NCI-H1105 treated with DMSO at 0.1 percent for 48 hours (cell line): ENCODE measurements around the gene MRPL51.

Experiments used
- DNase-seq: peaks from one replicate; lab custom pipeline; 2025; lab: John Stamatoyannopoulos, UW

The MRPL51 gene

DNA sequence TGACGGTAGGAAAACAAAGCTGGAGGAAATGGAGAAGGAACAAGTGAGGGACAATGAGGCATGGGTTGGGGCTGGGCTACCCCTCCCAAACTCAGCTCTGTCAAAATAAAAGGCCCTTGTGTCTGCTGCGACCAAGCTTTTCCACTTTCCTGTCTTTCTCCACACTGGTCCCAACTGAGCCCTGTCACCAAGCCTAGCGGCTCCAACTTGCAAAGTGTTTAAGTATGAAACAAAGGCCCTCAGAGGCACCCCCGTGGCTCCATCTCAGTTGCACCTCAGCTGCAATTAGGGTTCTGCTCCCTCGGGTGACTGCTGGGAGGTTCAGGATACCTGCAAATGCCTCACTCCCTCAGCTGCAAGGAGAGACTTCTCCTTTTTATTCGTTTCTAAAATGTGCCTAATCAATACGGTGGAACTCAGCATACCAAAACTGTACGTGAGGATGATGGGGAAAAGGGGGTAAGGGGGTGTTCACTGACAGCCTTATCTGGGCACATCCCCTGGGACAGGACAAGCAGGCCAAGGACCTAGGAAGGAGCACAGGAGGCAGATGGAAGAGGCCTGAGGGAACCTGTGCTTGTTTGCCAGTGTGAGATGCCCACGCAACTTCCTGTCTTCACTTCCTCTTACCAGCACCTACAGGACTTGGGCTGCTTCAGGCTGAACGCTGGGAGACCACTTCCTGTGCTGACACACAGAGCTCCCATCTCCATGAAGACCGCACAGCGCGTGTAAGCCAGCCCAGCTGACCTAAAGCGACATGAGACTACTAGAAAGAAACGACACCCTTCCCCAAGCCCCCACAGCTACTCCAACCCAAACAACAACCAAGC, 31.4 kb downstream of the MRPL51 start:
- no peak for DNase-seq

- DNase-seq: no peak
Observed at GRCh38 chr12:6460751-6461371, 32.2 kb downstream of the MRPL51 start.

DNA sequence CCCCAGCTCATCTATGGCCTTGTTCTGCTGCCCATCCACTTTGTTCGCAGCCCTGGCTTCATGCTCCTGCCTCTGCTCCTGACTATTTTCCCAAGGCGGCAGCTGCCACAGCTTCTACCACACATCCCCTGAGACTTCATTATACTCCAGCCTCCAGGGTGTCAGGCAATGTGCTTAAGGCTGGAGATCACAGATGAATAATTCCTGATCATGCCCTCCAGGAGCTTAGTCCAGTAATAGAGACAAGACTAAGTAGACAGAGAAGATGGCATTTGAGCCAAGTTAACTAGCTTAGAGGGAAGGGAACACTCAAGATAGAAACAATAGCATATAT, 34.1 kb downstream of the MRPL51 start:
- no peak for DNase-seq

GRCh38 chr12:6458281-6459003, 34.6 kb downstream of the MRPL51 start:
- no peak for DNase-seq

DNA sequence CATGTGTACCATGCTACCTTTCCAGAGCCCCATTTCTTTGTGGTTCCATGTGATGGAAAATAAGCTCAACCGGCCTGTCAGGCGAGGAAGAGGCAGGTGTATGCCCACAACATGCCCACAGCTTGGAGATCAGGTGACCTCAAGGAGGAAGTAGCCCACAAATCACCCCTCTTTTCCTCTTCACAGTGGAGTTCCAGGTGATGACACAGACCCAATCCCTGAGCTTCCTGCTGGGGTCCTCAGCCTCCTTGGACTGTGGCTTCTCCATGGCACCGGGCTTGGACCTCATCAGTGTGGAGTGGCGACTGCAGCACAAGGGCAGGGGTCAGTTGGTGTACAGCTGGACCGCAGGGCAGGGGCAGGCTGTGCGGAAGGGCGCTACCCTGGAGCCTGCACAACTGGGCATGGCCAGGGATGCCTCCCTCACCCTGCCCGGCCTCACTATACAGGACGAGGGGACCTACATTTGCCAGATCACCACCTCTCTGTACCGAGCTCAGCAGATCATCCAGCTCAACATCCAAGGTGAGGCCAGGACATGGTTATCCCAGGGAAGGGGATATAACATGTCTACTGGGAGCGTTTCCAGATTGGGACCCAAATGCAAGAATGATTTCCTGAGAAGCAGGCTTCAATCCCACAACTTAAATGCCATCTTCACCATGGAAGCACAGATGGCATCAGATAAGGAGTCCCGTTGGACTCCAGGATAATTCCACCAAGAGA, 35.7 kb downstream of the MRPL51 start:
- no peak for DNase-seq

- no peak for DNase-seq
Observed at GRCh38 chr12:6452944-6453630, 40.0 kb downstream of the MRPL51 start.

DNA sequence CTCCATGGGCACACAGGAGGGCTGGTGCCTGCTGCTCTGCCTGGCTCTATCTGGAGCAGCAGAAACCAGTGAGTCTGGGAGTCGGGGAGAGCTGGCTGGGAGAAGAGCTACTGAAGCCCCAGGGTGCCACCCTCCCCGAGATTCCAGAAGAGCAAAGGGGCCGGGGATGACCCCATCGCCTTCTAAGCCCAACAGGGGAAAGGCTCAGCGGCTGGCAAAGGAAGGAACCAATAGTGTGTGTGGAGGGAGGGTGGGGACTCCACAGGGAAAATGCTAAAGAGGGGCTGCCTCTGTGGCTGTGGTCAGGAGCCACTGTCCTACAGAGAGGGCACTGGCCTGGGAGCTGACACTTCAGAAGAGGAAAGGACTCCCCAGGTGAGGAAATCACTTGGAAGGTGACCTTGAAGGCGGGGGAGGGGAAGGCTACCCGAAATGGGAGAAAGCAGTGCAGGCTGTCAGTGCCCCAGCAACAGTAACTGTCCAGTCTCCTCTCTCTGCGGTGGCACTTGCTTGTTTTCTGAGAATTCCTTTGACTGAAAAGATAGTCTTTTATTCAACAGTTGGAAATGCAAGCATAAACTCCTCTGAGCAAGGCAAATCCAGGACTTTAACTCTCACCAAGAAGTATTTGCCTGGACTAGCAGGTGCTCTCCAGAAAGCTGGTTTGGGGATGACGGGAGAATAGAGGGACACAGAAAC, 40.7 kb downstream of the MRPL51 start:
- DNase-seq: no peak

DNA sequence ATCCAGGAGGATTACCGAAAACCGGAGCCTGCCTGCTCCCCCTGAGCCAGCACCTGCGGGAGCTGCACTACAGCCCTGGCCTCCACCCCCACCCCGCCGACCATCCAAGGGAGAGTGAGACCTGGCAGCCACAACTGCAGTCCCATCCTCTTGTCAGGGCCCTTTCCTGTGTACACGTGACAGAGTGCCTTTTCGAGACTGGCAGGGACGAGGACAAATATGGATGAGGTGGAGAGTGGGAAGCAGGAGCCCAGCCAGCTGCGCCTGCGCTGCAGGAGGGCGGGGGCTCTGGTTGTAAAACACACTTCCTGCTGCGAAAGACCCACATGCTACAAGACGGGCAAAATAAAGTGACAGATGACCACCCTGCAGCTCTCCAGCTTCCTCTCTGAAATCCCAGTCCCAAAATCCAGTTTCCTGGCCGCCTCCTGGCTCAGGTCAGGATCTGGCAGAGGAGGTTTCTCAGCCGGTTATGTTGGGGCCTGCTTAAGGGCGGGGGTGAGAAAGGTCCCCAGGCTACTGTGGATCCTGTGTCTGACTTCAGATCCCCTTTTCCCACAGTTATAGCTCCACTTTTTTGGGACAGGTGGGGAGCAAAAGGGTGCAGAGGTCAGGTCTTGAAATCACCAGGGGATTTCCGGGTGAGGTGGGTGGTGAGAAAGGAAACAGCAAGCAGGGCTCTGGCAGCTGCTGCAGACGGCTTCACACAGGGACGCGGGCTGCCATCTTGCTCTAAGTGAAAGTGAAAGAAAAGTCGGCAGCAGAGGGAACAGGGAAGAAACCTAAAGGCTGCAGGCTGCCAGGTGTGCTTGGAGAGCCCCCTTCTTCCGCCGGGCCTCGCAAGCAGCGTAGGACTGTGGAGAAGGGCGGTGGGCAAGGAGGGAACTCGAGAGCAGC, 41.5 kb downstream of the MRPL51 start, which contains the start of gene TAPBPL:
Gene TAPBPL (plus strand): TSS at position 695 of the 897 bp plus-strand sequence. CDS start 207 bp downstream, outside the sequence.
- DNase-seq: peak; percentile 95

DNA sequence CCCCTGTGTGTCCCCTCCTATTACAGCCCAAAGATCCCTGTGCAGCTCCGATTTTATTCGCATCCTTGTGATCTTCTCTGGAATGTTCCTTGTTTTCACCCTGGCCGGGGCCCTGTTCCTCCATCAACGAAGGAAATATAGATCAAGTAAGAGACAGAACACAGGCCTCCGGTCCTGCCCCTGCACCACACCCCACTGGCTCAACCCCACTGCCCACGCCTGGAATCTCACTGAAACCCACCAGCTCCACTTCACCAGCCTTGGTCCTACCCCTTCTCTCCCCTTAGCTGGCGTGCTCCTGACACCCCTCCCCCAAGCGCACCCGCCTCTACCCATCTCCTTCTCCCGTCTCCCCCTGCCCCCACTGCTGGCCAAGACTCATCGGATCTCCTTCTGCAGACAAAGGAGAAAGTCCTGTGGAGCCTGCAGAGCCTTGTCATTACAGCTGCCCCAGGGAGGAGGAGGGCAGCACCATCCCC, 42.2 kb downstream of the MRPL51 start:
- DNase-seq: no peak

GRCh38 chr12:6450091-6450868, 42.8 kb downstream of the MRPL51 start:
- no peak for DNase-seq

DNA sequence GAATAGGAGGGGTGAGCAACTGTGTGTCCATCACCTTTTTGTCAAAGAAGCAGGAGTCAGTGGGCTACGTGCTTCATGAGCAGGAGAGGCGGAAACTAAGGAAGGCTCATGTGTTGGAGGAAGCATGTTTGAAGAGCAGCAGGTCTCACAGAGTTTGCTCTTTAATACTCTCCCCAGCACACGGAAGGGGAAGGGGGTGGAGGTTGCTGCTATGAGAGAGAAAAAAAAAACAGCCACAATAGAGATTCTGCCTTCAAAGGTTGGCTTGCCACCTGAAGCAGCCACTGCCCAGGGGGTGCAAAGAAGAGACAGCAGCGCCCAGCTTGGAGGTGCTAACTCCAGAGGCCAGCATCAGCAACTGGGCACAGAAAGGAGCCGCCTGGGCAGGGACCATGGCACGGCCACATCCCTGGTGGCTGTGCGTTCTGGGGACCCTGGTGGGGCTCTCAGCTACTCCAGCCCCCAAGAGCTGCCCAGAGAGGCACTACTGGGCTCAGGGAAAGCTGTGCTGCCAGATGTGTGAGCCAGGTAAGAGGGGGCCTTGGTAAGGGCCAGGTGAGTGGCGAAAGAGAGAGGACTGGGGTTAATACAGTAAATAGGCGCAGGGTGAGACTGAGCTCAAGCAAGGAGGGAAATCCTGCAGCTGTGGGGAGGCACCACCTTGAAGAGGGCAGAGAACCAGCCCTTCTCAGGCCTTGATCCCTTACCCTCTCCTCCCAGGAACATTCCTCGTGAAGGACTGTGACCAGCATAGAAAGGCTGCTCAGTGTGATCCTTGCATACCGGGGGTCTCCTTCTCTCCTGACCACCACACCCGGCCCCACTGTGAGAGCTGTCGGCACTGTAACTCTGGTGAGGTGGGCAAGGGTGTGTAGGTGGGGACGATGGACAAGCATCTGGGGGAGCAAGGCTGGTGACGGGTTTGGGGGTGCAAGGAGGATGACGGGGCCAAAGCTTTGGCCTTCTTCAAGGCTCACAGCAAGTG, 48.1 kb downstream of the MRPL51 start, which contains the start of gene CD27:
Gene CD27 (plus strand): TSS at position 252 of the 985 bp plus-strand sequence. CDS start 141 bp downstream, at position 393.
- DNase-seq: no peak

- DNase-seq: no peak
Observed at GRCh38 chr12:6444031-6444430, 49.0 kb downstream of the MRPL51 start.

DNA sequence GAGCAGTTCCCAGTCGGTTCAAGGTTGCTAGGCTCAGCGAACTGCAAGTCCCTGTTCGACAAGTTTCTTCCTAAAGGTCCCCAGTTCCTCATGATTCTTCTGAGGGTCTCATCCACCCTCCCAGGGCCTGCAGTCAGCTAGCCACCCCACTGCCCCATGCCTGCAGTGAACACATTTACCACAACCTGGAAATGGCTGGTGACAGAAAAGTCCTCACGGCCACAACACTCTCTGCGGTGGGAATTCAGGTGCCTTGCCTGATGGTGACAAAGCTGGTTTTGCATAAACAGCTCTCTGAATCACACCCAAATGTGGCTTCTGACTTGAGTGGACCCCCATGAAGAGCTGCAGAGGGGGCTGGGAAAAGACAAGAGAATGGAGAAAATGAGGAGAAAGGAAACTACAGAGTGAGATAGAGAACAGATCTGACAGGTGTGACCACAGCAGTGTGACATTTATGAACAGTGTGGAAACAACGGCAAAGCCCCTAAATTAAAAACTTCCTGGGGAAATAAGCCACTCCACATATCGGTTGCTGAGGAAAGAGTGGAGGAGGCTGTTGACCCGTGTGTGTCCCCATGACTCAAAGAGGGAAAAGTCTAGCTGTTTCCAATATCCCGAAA, 49.6 kb downstream of the MRPL51 start:
- DNase-seq: no peak

GRCh38 chr12:6442836-6443235, 50.2 kb downstream of the MRPL51 start:
- no peak for DNase-seq
